PC-3 (cell line): ENCODE results near the gene ZNF106.

ENCODE experiments used
- CTCF ChIP-seq: fragments of 300-600 bp; sonication (generic); conservative IDR thresholded peaks from 2 replicates; pipeline ENCODE4 v1.5.1; 2017; ENCODE audit warnings: antibody characterized with exemption, low read depth, mild to moderate bottlenecking, low read length
- EZH2 ChIP-seq: fragments of 300-600 bp; sonication (generic); IDR thresholded peaks from one replicate; pipeline ENCODE4 v1.6.1; 2017; ENCODE audit warnings: antibody characterized with exemption, mild to moderate bottlenecking, low read length; ENCODE audit not compliant: unreplicated experiment

GRCh38 chr15:42471002-42471401 is 19.9 kb downstream of the ZNF106 start:
- no peak for TF ChIP-seq CTCF
- TF ChIP-seq EZH2: no peak
